Measurements from ENCODE around the gene SORCS2. TPM values are rescaled to one million over a fixed set of nuclear protein-coding genes. Genes with fewer than 3 reads are reported as not detected.

Gene SORCS2
- polyA plus RNA-seq, 1 donor (not counting 4 experiments of a cell fraction or from before 2014, with no cell fraction given), result 0.09 TPM

DNA sequence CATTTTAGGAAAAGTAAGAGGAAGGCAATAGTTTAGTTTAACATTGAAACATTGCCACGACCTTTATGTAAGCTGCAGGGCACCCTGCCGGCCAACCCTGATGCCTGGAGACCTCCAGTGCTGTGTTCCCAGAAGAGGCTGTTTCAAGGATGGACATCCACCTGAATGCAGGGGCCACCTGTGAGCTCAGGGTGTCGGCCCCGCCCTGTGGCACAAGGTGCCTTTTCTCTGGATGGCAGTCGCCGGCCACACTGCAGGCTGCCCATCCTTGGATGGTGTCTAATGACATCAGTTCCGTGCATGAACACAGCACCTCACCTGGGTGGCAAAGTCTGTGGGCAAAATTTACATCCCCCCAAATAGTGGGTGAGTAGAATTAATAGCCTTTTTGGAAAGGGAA, 567.3 kb downstream of the SORCS2 start:
- no peak overlapping the region for H3K9ac ChIP-seq (ENCODE audit: control insufficient read depth, extremely low read depth, insufficient read depth, low read length)
- H3K27ac ChIP-seq (ENCODE audit: control insufficient read depth, insufficient read depth, low read length), result no peak overlapping the region
- no peaks in the 10 kb centered on the region for H3K27me3 ChIP-seq (ENCODE audit: control insufficient read depth, extremely low read depth, insufficient read depth, low read length)
- no peak for FAIRE-seq
- H3K9me3 ChIP-seq (ENCODE audit: control insufficient read depth, low read depth, low read length), result no peaks in the 10 kb centered on the region
- H3K4me2 ChIP-seq (ENCODE audit: control insufficient read depth, extremely low read depth, insufficient read depth, low read depth, low read length), result no peak overlapping the region
- no peaks in the 10 kb centered on the region for H3K9me1 ChIP-seq (ENCODE audit: control insufficient read depth, extremely low read depth, insufficient read depth, low read length)
- no peak overlapping the region for H3K4me3 ChIP-seq (ENCODE audit: control insufficient read depth in 2 of 3, extremely low read depth in 1 of 3, insufficient read depth in 2 of 3, low read depth in 1 of 3, low read length in 3 of 3)
- no peak for DNase-seq (ENCODE audit: low read depth, low spot score)
- TF ChIP-seq, protein P1, sequence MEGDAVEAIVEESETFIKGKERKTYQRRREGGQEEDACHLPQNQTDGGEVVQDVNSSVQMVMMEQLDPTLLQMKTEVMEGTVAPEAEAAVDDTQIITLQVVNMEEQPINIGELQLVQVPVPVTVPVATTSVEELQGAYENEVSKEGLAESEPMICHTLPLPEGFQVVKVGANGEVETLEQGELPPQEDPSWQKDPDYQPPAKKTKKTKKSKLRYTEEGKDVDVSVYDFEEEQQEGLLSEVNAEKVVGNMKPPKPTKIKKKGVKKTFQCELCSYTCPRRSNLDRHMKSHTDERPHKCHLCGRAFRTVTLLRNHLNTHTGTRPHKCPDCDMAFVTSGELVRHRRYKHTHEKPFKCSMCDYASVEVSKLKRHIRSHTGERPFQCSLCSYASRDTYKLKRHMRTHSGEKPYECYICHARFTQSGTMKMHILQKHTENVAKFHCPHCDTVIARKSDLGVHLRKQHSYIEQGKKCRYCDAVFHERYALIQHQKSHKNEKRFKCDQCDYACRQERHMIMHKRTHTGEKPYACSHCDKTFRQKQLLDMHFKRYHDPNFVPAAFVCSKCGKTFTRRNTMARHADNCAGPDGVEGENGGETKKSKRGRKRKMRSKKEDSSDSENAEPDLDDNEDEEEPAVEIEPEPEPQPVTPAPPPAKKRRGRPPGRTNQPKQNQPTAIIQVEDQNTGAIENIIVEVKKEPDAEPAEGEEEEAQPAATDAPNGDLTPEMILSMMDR (optimal IDR thresholded peaks at IDR 0.05 in 1 of 3, IDR thresholded peaks at IDR 0.05 in 1 of 3, conservative IDR thresholded peaks at IDR 0.05 in 1 of 3; ENCODE audit: extremely low read depth in 1 of 3, insufficient read depth in 2 of 3, low read length in 3 of 3), result no peak
- TF ChIP-seq EZH2 (IDR thresholded peaks at IDR 0.05; ENCODE audit: low read length), result no peak
- no peaks in the 10 kb centered on the region for H3K79me2 ChIP-seq (ENCODE audit: control insufficient read depth, insufficient read depth, low read length)
- no peaks in the 10 kb centered on the region for H4K20me1 ChIP-seq (ENCODE audit: control insufficient read depth, extremely low read depth, insufficient read depth, low read length)
- no peaks in the 10 kb centered on the region for H3K4me1 ChIP-seq (ENCODE audit: control insufficient read depth, extremely low read depth, insufficient read depth, low read length)
- peaks cover 13 to 19% of the 10 kb centered on the region in 2 experiments for H3K36me3 ChIP-seq (ENCODE audit: control insufficient read depth in 2 of 2, extremely low read depth in 1 of 2, insufficient read depth in 2 of 2, low read length in 2 of 2)
- dilution Hi-C loops (cut with MboI; ENCODE audit: extremely low pct_ligation_motif_present, low sequenced_read_pairs), result no loop called here
- no peak overlapping the region for H2AFZ ChIP-seq (ENCODE audit: control insufficient read depth, low read length)

DNA sequence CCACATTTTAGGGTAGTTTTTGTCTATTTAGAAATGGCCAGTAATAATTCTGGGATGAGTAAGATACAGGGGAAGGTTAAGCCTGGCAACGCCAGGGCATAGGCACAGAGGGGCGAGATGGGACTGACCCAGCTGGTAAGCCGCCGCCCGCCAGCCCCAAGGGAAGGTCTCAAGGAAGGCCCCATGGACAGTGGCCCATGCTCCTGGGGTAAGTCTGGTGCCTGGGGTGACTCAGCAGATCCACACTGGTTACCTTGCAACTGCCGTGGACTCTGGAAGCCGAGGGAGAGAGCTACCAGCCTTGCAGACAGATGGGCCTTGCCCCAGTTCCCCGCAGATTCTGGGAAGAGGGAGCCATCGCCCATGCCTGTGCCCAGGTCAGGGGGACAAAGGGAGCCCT, 567.9 kb downstream of the SORCS2 start:
- H3K36me3 ChIP-seq (ENCODE audit: control insufficient read depth in 2 of 2, extremely low read depth in 1 of 2, insufficient read depth in 2 of 2, low read length in 2 of 2), result peaks cover 13 to 22% of the 10 kb centered on the region in 2 experiments
- H3K9me3 ChIP-seq (ENCODE audit: control insufficient read depth, low read depth, low read length), result no peaks in the 10 kb centered on the region
- no peaks in the 10 kb centered on the region for H3K9me1 ChIP-seq (ENCODE audit: control insufficient read depth, extremely low read depth, insufficient read depth, low read length)
- TF ChIP-seq, protein P1 (optimal IDR thresholded peaks at IDR 0.05 in 1 of 3, IDR thresholded peaks at IDR 0.05 in 1 of 3, conservative IDR thresholded peaks at IDR 0.05 in 1 of 3; ENCODE audit: extremely low read depth in 1 of 3, insufficient read depth in 2 of 3, low read length in 3 of 3), result no peak
- no peak for TF ChIP-seq EZH2 (IDR thresholded peaks at IDR 0.05; ENCODE audit: low read length)
- no peak overlapping the region for H2AFZ ChIP-seq (ENCODE audit: control insufficient read depth, low read length)
- DNase-seq (ENCODE audit: low read depth, low spot score), result no peak
- FAIRE-seq, result no peak
- H4K20me1 ChIP-seq (ENCODE audit: control insufficient read depth, extremely low read depth, insufficient read depth, low read length), result no peaks in the 10 kb centered on the region
- no peaks in the 10 kb centered on the region for H3K79me2 ChIP-seq (ENCODE audit: control insufficient read depth, insufficient read depth, low read length)
- H3K27ac ChIP-seq (ENCODE audit: control insufficient read depth, insufficient read depth, low read length), result no peak overlapping the region
- no peak overlapping the region for H3K9ac ChIP-seq (ENCODE audit: control insufficient read depth, extremely low read depth, insufficient read depth, low read length)
- dilution Hi-C loops (cut with MboI; ENCODE audit: extremely low pct_ligation_motif_present, low sequenced_read_pairs), result no loop called here
- H3K4me2 ChIP-seq (ENCODE audit: control insufficient read depth, extremely low read depth, insufficient read depth, low read depth, low read length), result no peak overlapping the region
- H3K4me3 ChIP-seq (ENCODE audit: control insufficient read depth in 2 of 3, extremely low read depth in 1 of 3, insufficient read depth in 2 of 3, low read depth in 1 of 3, low read length in 3 of 3), result no peak overlapping the region
- no peaks in the 10 kb centered on the region for H3K27me3 ChIP-seq (ENCODE audit: control insufficient read depth, extremely low read depth, insufficient read depth, low read length)
- no peaks in the 10 kb centered on the region for H3K4me1 ChIP-seq (ENCODE audit: control insufficient read depth, extremely low read depth, insufficient read depth, low read length)

Data from keratinocyte (primary cell).